Stimulated activated CD8-positive, alpha-beta memory T cell treated with anti-CD3 and anti-CD28 coated beads, Interleukin-15, amount 100 ng/mL, for 4 hours (primary cell): ENCODE data around the gene SGF29.
"Not testable (repeated sequence)": the region's sequence is repeated elsewhere in the genome, so short reads cannot be mapped to it uniquely, and the experiment has no call there.

Experiments
- DNase-seq, 2 donors: peaks; one replicate each; pipeline ENCODE4 v3.0.0-alpha.2; 2020; ENCODE audit warnings: low read depth in 2 of 2

The SGF29 gene

DNA sequence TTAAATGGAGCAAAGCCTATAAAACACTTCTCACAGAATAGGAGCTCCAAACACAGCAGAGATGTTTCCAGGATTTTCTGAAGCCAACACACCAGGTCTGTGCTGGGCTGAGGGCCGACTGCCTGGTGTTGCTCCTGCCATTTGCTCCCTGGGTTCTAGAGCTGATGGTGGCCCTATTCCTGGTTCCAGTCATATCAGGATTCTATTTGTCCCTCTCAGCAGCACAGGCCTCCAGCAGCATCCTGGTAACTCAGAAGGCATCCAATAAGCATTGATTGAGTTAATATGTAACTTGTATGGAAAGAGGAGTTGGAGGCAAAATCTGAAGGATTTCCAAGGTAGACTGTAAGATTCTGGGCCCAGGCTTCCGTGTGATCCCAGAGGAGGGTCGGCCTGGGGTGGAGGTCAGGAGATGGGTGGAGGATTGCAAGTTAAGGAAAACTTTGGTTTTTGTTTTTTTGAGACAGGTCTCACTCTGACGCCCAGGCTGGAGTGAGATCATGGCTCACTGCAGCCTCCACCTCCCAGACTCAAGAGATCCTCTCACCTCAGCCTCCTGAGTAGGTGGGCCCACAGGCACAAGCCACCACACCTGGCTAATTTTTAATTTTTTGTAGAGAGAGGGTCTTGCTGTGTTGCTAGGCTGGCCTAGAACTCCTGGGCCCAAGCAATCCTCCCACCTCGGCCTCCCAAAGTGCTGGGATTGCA lies 20.6 kb upstream of the SGF29 start:
- DNase-seq = no peak

DNA sequence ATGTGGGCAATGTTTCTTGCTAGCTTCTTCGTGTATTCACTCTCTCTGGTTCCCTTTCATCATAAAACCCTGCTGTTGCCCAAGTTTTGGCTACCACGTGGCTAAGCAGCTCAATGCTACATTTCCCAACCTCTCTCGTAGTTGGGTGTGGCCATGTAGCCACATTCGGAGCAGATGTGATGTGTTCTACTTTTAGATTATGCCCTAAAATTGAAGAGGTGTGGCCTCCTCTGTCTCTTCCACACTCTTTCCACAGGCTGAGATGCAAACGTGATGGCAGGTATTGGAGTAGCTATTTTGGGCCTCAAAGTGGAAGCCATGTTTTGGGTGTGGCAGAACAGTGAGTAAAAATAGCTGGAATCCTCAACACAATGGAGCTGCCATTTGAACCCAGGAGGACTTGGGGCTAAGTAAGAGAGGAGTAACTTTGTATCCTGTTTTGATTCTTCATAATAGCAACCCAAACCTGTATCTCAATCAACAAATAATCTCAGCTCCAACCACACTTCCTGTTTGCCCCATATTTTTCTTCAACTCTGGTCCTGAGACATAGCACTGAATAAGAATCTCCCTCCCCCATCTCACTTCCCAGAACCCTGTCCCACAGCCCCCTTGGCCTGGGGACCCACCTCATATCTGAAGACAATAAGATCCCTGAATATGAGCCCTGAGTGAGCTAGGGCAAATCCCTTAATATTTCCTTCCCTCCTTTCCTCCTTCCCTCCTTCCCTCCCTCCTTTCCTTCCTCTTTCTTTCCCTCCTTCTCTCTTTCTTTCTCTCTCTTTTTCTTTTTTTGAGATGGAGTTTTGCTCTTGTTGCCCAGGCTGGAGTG lies 19.0 kb upstream of the SGF29 start:
- no peak for DNase-seq

DNA sequence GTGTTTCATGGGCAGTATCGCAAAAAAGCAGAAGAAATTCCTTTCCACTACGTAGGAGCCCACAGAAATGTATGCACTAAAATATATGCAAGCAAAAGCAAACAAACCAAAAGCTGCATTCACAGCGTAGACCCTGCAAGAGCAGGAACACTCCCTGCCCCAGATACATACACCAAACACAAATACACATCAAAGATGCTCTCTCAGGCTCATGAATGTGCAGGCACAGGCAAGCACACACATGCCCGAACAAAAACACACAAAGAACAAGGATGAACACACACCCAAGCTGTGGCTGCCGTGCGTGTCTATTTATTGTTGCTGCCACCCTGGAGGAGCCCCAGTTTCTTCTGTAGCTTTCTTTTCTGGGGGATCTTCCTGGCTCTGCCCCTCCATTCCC lies 16.6 kb upstream of the SGF29 start:
- DNase-seq = no peak

DNA sequence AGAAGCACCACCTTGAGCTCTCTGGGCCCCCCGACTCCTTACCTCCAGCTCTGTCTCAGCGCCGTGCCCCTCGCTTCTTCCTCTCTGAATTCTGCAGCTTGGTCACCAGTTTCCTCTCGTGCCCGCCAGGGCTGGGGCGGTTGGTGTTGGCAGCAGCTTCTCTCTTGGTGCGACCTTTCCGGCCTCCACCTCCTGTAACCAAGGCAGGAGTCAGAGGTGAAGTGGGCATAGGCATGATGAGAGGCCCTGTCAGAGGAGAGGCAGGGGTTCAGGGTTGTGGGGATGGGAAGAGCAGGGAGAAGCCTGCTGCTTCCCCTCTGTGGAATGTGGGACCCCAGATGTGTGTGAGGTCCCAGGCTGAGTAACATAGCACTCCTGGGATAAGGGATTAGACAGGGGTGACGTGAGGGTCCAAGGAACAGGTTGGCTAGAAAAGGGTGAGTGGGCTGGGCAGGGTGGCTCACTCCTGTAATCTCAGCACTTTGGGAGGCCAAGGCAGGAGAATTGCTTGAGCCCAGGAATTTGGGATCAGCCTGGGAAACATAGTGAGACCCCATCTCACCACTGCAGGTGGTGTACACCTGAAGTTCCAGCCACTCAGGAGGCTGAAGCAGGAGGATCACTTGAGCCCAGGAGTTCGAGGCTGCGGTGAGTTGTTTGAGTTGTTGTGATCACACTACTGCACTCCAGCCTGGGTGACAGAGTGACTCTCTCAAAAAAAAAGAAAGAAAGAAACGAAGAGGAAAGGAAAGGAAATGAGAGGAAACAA lies 15.6 kb upstream of the SGF29 start:
- no peak for DNase-seq

DNA sequence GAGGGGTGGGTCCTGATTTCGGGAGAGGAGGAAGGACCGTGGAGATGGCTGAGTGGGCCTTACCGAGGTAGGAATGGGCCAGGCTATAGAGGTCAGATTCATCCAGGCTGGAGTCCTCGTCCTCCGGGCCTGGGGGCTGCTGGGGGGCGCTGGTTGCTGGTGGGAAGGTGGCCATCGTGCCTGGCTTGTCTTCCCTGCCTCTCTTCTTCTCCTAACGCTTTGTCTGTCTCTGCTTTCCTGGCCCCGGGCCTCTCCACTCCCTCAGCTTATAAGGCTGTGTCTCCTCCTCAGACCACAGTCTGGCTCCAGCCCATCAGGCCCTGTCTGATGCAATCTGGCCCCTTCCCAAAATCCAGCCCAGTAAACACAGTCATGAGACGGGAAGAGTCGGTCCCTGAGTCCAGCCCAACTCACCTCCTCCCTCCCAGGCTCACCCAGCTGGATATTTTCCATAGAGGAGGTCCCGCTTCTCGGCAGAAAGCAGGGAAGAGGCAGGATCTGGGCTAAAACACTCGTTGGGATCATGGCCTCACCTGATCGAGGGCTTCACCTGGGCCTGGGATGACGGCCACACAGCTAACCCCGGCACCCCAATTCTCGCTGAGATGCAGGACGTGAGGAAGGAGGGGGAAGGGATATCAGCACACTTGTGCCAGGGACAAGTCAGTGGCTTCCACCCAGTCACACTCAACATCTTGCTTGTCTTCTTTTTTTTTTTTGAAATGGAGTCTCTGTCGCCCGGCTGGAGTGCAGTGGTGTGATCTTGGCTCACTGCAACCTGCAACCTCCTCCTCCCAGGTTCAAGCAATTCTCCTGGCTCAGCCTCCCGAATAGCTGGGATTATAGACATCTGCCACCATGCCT lies 14.8 kb upstream of the SGF29 start, which contains the start of gene NUPR1:
NUPR1 (minus strand) TSS at position 242 of the 864 bp plus-strand sequence; CDS start at position 175, 67 bp downstream.
- DNase-seq = no peak

DNA sequence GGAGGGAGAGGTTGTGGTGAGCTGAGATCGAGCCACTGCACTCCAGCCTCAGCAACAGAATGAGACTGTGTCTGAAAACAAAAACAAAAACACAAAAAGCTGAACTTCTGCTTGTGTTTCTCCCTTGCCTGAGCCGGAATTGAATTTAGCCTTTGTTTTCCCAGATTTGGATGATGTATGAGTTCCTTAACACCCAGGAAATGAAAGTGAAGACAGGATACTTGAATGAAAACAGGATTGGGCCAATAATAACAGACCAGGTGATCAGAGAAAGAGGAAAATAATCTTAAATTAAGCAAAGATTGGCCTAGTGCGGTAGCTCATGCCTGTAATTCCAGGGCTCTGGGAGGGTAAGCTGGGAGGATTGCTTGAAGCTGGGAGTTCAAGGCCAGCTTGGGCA lies 13.4 kb upstream of the SGF29 start:
- DNase-seq = no peak

DNA sequence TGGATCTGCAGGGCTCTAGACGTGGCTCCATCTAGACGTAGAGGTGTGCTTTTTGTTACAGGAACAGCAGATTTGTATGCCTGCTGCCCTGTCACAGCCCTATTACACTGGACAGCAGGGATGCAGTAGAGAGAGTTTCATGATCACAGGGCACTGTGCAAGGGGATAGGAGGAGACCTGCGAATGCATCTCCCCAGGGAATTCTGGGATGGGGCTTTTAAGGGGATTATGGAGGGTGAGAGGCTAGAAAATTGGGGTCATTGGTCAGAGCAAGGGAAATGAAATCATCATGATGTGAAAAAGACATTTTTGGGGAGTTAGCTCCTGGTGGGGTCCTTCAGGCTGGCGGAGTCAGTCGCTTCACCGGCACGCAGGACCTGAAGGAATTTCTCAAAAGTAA lies 11.1 kb upstream of the SGF29 start:
- no peak for DNase-seq

DNA sequence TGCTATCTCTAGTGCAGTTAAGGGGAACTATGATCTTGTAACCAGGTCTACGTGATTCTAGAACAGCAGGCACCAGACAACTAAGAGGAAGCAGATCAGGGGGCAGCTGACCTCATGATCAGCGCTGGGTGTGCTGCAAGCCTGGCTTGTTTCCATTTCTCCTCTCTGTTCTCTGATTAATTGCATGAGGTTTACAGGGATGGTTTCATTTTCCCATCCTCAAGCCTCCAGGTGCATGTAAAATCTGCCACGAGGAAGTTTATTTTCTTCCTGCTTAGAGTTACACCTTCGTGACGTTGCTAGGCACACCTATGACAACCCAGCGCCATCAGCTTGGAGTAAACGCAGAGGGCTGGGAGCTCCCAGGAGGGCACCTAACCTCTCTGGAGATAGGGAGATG lies 10.6 kb upstream of the SGF29 start:
- DNase-seq = no peak

DNA sequence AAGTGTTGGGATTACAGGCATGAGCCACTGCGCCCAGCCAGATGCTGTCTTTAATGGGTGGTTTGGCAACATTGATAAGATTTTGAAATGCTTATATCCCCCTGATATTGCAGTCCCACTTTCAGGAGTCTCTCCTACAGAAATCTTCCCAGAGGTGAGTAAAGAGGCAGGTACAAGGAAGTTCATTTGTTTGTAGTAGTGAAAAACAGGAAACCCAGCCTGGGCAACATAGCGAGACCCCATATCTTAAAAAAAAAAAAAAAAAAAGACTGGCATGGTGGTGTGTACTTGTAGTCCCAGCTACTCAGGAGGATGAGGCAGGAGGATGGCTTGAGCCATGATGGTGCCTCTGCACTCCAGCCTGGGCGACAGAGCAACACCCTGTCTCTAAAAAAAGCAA lies 8.7 kb upstream of the SGF29 start:
- no peak for DNase-seq

DNA sequence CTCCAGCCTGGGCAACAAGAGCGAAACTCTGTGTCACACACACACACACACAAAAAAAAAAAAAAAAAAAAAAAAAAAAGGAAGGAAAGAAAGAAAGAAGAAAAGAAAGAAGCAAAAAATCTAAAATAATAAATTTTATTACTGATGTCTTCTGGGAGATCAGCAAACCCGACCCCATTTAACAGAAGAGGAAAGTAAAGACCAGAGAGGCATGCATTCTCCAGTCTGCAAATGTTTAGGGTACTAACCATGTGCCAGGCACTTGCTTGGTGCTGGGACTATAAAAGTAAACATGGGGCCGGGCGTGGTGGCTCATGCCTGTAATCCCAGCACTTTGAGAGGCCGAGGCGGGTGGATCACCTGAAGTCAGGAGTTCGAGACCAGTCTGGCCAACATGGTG lies 7.8 kb upstream of the SGF29 start:
- DNase-seq = not testable (repeated sequence)

DNA sequence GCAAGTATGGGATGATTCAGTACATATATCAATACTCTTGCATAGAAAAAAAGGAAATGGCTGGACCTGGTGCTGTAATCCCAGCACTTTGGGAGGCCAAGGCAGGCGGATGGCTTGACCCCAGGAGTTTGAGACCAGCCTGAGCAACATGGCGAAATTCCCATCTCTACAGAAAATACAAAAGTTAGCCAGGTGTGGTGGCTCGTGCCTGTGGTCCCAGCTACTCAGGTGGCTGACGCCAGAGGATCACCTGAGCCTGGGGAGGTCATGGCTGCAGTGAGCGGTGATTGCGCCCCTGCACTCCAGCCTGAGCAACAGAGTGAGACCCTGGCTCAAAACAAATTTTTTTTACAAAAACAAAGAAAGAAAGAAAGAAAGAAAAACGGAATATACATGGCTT lies 7.1 kb upstream of the SGF29 start:
- DNase-seq = no peak

DNA sequence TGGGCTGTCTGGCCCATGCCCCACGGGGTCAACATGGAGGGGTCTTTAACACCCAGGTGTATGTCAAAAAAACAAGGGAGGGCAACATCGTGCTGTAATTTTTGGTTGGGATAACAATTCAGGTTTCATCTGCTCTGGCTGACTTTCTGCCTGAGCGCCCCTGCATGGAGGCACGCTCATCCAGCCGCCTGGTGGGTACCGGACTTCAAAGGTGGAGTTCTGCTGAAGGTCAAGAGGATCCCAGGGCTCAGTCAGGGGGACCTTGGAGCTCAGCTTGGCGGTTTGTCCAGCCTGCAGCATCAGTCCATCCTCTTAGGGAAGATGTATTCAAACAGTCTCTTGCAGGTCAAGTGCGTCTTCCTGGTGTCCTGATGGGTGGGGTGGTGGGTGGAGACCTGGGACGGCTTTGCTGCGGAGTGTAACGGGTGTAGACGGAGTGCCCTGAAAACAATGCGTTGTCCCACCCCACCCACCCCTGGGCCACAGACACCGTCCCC lies 5.4 kb upstream of the SGF29 start:
- no peak for DNase-seq

DNA sequence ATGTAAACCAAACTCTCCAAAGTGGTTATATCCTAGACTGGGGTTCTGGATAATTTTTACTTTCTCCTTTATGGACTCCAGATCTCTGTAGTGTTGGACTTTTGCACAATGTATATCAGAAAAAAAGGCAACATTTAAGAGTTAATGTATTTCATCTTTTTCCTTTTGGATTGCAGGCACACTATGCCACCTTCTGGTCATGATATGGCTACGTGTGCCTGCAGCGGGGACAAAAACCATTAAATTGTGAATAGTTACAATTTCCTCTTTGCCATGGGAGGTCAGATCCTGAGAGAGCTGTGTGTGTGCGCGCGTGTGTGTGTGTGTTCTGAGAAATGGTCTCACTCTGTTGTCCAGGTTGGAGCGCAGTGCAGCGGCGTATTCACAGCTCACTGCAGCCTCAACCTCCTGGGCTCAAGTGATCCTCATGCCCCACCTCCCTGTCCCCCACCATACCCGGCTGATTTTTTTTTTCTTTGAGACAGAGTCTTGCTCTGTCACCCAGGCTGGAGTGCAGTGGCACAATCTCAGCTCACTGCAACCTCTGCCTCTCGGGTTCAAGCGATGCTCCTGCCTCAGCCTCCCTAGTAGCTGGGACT lies 4.3 kb upstream of the SGF29 start:
- no peak for DNase-seq

DNA sequence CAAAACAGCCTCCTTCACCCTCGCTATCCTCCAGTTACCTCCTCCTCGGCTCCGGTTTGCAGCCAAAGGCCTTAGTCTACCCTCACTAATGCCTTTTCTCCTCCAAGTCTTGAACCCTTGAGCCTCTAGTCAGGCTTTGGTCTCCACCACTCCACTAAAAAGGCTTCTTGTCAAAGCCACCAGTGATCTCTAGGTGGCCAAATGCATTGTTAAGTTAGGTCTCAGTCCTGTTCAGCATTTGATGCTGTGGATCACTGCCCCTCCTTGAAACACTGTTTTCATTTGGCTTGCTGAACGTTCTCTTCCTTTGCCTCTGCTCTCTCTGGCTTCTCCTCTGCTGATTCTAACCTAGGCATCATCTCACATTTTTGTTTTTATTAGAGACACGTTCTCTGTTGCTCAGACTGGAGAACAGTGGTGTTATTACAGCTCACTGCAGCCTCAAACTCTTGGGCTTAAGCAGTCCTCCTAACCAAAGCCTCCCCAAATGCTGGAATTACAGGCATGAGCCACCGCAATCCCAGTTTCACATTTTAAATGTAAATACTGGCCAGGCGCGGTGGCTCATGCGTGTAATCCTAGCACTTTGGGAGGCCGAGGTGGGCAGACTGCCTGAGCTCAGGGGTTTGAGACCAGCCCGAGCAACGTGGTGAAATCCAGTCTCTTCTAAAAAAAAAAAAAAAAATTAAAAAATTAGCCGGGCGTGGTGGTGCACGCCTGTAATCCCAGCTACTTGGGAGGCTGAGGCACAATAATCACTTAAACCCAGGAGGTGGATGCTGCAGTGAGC lies 1.1 kb downstream of the SGF29 start:
- no peak for DNase-seq

DNA sequence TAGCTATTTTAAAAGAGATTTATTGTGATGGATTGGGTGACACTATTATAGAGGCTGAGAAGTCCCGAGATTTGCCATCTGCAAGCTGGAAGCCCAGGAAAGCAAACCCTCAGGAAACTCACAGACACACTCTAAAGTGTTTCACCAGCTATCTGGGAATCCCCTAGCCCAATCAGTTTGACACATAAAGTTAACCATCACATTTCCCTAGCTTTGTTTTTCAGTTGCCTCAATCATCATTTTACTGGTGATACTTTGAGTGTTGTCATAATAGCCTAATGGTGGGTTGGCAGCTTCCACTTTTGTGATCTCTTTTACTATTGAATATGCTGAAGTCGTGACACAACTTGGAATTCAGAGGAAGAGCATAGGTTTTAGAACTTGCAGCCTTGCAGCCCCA lies 1.8 kb downstream of the SGF29 start:
- DNase-seq = no peak

DNA sequence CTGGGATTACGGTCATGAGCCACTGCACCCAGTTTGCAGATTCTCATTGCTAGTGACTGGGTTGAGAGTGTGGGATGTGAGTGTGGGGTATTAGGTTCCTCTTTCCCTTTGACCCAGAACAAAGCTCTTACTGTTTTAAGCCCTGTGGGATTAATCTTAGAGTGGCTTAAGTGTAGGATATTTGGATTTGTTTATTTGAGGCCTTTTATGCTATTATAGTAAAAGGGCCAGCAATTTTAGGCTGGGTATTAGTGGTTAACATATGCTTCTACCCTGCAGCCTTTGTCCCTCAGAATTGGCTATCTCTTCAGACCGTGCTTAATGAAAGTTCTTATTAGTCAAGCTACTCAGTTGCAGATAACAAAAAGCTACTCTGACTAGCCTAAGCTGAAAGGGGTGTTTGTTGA lies 3.2 kb downstream of the SGF29 start:
- DNase-seq = no peak

DNA sequence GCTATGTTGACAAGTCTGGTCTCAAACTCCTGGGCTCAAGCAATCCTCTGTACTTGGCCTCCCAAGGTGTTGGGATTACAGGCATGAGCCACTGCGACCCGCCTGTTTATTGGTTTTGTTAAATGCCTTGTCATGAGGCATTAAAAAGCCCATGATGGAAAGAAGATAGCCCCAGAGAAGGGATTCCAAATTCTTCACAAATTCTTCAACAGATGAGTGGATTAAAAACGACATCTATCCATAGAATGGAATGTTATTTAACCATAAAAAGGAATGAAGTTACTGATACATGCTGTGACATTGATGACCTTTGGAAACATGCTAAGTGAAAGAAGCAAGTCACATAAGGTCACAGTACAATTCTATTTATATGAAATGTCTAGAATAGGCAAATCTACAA lies 4.7 kb downstream of the SGF29 start:
- DNase-seq = no peak

DNA sequence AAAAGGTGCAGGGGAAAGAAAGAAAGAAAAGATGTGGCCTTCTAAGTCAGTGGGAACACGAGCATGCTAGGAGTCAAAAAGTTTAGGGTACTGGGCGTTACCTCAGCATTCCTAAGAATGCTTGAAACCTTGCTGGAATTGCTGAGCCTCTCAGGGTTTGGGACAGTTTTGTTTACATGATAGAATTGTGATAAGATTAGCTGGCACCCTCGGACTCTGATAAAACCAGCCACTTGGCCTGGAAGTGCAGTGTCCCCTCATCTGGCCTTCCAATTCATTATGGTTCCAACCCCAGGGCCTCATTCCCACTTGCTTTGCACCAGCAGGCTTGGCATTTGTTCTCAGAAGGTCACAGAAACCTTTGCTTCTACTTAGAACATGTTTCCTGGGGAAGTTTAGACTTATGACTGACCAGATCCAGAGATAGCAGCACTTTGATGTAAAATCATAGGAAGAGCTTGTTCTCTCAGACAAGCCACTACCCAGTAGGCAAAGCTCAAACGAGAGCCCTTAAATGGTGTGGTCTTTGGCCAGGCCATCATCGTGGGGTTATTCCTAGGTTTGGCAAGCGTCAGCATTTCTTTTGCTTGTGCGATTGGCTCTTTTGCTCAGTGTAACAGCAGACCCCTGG lies 8.0 kb downstream of the SGF29 start:
- no peak for DNase-seq

DNA sequence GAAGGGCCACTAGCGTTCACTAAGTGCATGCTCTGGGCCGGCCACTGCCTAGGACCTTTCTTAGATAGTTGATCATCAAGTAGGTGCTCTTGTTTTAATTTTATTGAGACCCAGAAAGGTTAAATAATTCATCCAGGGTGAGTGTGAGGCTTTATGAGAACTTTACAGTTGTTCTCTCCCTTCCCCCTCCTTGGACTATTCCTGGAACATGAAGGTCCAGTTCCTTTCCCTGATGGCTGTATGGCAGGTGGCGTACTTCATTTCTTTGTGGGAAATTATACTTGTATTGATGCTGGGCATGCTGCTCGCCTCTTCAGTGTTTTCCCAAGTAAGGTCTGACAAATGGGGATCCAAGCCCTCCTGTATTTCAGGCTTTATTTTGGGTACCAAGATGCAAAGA lies 8.5 kb downstream of the SGF29 start:
- no peak for DNase-seq

DNA sequence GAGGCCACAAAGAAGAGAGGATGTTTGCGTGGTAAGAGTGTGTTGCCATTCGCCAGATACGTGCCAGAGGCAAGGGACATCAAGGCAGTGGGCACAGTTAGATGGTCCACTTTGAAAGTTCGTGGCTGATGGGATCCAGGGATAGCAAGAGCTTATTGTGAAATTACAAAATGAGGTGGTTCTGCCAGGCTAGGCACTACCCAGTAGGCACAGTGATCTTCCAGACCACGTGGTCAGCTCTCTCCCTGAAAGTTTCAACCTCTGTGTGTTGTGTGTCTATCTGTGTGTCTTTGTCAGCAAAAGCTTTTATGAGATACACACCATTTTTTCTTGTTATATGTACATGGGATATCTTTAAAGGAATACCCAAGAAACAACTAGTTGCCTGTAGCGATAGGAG lies 9.5 kb downstream of the SGF29 start:
- no peak for DNase-seq
